ENCODE results near the gene ECT2L. TPM values are rescaled to one million over a fixed set of nuclear protein-coding genes. Genes with fewer than 3 reads are reported as not detected.

Gene ECT2L
- total RNA-seq, 1 experiment from 2014 or later = not detected

- Histone ChIP-seq H3K27me3 (ENCODE audit: insufficient read depth, low read length) (no peaks in the 10 kb centered on the region), H3K79me1 (ENCODE audit: insufficient read depth, low read depth, low read length, poor library complexity, severe bottlenecking) (no peaks in the 10 kb centered on the region), H2AK5ac (ENCODE audit: insufficient read length, low read length) (no peak overlapping the region), H2AFZ (ENCODE audit: low read length) (no peak overlapping the region), H3K18ac (ENCODE audit: insufficient read length, low read depth, low read length) (no peak overlapping the region), H4K91ac (ENCODE audit: insufficient read length, low read depth, low read length) (no peak overlapping the region), H2BK12ac (ENCODE audit: insufficient read length, low read depth, low read length) (no peak overlapping the region), H3K9ac (ENCODE audit: extremely low read depth, insufficient read length, low read length) (no peak overlapping the region), H2BK120ac (ENCODE audit: low read depth, low read length, poor library complexity, severe bottlenecking) (no peak overlapping the region), H3K23ac (ENCODE audit: insufficient read length, low read depth, low read length) (no peak overlapping the region), H4K5ac (ENCODE audit: insufficient read length, low read depth, low read length) (no peak overlapping the region), H3T11ph (ENCODE audit: low read length) (no peak overlapping the region), H2BK20ac (ENCODE audit: low read depth, low read length, poor library complexity, severe bottlenecking) (no peak overlapping the region), H3K79me2 (ENCODE audit: insufficient read depth, low read length) (no peaks in the 10 kb centered on the region), H4K8ac (replicated peaks; ENCODE audit: insufficient read length, low read depth, low read length) (no peak overlapping the region), H2BK15ac (ENCODE audit: low read depth, low read length) (no peak overlapping the region), H3K4ac (ENCODE audit: low read depth, low read length) (no peak overlapping the region), H3K9me3 (ENCODE audit: control insufficient read depth, low read depth, low read length) (no peaks in the 10 kb centered on the region), H3K14ac (ENCODE audit: insufficient read depth, low read length) (no peak overlapping the region), H4K20me1 (ENCODE audit: control insufficient read depth, insufficient read depth, insufficient read length) (no peaks in the 10 kb centered on the region), H3K4me1 (ENCODE audit: insufficient read depth, low read length) (no peaks in the 10 kb centered on the region), H2BK5ac (ENCODE audit: insufficient read length, low read length) (no peak overlapping the region), H3K23me2 (ENCODE audit: insufficient read length, low read depth, low read length, poor library complexity, severe bottlenecking) (no peaks in the 10 kb centered on the region), H3K27ac (ENCODE audit: insufficient read length, low read depth, low read length) (no peak overlapping the region), H3K56ac (ENCODE audit: insufficient read length, low read depth, low read length) (no peak overlapping the region), H3K4me2 (ENCODE audit: insufficient read depth, insufficient read length, low read length) (no peak overlapping the region)
- Mint-ChIP-seq H3K27ac (peak overlapping the region in 1 of 3 experiments; percentile 85; a peak in 2 of 7 replicates), H3K4me1 (no peaks in the 10 kb centered on the region), H3K36me3 (ENCODE audit: insufficient read depth in 1 of 3, low read depth in 3 of 3) (peaks cover 31 to 66% (median 57%) of the 10 kb centered on the region in 3 experiments), H3K4me3 (no peak overlapping the region), H3K27me3 (ENCODE audit: low read depth) (no peaks in the 10 kb centered on the region), H3K9me3 (no peaks in the 10 kb centered on the region)
- no peak for TF ChIP-seq CTCF (conservative IDR thresholded peaks at IDR 0.05)
- no CpG with 5 or more reads among the region's 1 CpG for WGBS (ENCODE audit: extremely low coverage, insufficient read length, low lambda C conversion rate)
- DNase-seq = no peak
Measured at GRCh38 chr6:138914701-138915100, 118.8 kb downstream of the ECT2L start.
